A673 (cell line): ENCODE data around the gene TDG. TPM values are rescaled to one million over a fixed set of nuclear protein-coding genes. Genes with fewer than 3 reads are reported as not detected.

Experiments used
- BruUV-seq: library from RNA; stranded (reverse); fragments of 400-500 nt; replicated peaks from 2 replicates; lab custom pipeline; 2021; lab: Mats Ljungman, UMichigan
- CTCF ChIA-PET: fragments of 300-600 bp; sonication (Branson Sonifier 250); formaldehyde crosslinking; loops from one replicate; lab custom pipeline; 2022; ENCODE audit warnings: antibody characterized with exemption; lab: Charles Lee
- POLR2A ChIA-PET: fragments of 300-600 bp; sonication (Branson Sonifier 250); formaldehyde crosslinking; loops from one replicate; lab custom pipeline; 2022; ENCODE audit warnings: antibody characterized with exemption; ENCODE audit not compliant: low non-redundant PET; lab: Charles Lee
- DNase-seq: peaks from one replicate; pipeline ENCODE4 v3.0.0-alpha.2; 2015; ENCODE audit warnings: low spot score
- H3K27ac ChIP-seq: fragments of 200-600 bp; sonication (generic); 2 replicates; pipeline ENCODE4 v1.5.1; 2016; ENCODE audit warnings: mixed run types, low read depth, mild to moderate bottlenecking, mixed read lengths, antibody characterized with exemption, low read length; ENCODE audit not compliant: poor library complexity, severe bottlenecking
- H3K27me3 ChIP-seq: fragments of 200-600 bp; sonication (generic); replicated peaks from 2 replicates; pipeline ENCODE4 v1.6.1; 2017; ENCODE audit warnings: mixed run types, low read depth, mild to moderate bottlenecking, mixed read lengths, antibody characterized with exemption, low read length; ENCODE audit not compliant: insufficient read depth, poor library complexity
- H3K36me3 ChIP-seq: fragments of 200-600 bp; sonication (generic); 2 replicates; pipeline ENCODE4 v1.6.1; 2016; ENCODE audit warnings: mixed run types, mild to moderate bottlenecking, mixed read lengths, antibody characterized with exemption, low read length; ENCODE audit not compliant: insufficient read depth, poor library complexity, severe bottlenecking
- H3K4me1 ChIP-seq: fragments of 200-600 bp; sonication (generic); 2 replicates; pipeline ENCODE4 v1.6.1; 2017; ENCODE audit warnings: mixed run types, mild to moderate bottlenecking, mixed read lengths, antibody characterized with exemption, low read length; ENCODE audit not compliant: insufficient read depth, poor library complexity, severe bottlenecking
- H3K4me3 ChIP-seq: fragments of 200-600 bp; sonication (generic); 2 replicates; pipeline ENCODE4 v1.5.1; 2016; ENCODE audit warnings: low read depth, mixed run types, mild to moderate bottlenecking, mixed read lengths, low read length; ENCODE audit not compliant: poor library complexity, severe bottlenecking
- H3K9me3 ChIP-seq: fragments of 200-600 bp; sonication (generic); 2 replicates; pipeline ENCODE4 v1.6.1; 2016; ENCODE audit warnings: mixed run types, low read depth, mild to moderate bottlenecking, mixed read lengths, antibody characterized with exemption, low read length; ENCODE audit not compliant: poor library complexity, severe bottlenecking
- CTCF ChIP-seq: fragments of 300-800, 200-600 bp; sonication (generic); conservative IDR thresholded peaks from 2 replicates; pipeline ENCODE4 v1.5.1; 2017; ENCODE audit warnings: low read depth, mild to moderate bottlenecking, antibody characterized with exemption, low read length, moderate library complexity, mixed read lengths
- EZH2 ChIP-seq: fragments of 200-600 bp; sonication (generic); IDR thresholded peaks from 2 replicates; pipeline ENCODE4 v1.6.1; 2017; ENCODE audit warnings: borderline replicate concordance, low read depth, mild to moderate bottlenecking, mixed read lengths, antibody characterized with exemption, low read length; ENCODE audit not compliant: poor library complexity, severe bottlenecking
- intact Hi-C: fragments of 100-400 bp; cut with micrococcal nuclease; formaldehyde crosslinking; loops from one replicate; pipeline ENCODE4 v1.10.0; 2022; ENCODE audit not compliant: unreplicated experiment
- total RNA-seq: library from RNA; stranded (reverse); gene quantifications from 2 replicates; pipeline ENCODE4 v1.2.3, GENCODE V29; 2021

The TDG gene
- total RNA-seq, 1 experiment from 2014 or later: 59.4 TPM

GRCh38 chr12:104006929-104007328, 41.3 kb downstream of the TDG start:
- ChIA-PET POLR2A (interaction anchor here (0.6 kb wide), 1 partner anchor 125 kb away, joined by 3 read pairs; no protein-coding TSS in a partner anchor), CTCF (no interaction called here)
- H3K27me3 ChIP-seq: no peaks in the 10 kb centered on the region
- no peaks in the 10 kb centered on the region for H3K9me3 ChIP-seq
- DNase-seq: peak; percentile 19
- BruUV-seq: no TSS peak
- no peaks in the 10 kb centered on the region for H3K4me1 ChIP-seq
- no peaks in the 10 kb centered on the region for H3K36me3 ChIP-seq
- H3K4me3 ChIP-seq: no peak overlapping the region
- no peak overlapping the region for H3K27ac ChIP-seq
- no peak for TF ChIP-seq EZH2
- no peak for TF ChIP-seq CTCF
- intact Hi-C loops: no loop called here

GRCh38 chr12:104010121-104010520, 44.4 kb downstream of the TDG start:
- no peaks in the 10 kb centered on the region for H3K36me3 ChIP-seq
- POLR2A ChIA-PET: no interaction called here
- CTCF ChIA-PET: no interaction called here
- H3K4me1 ChIP-seq: no peaks in the 10 kb centered on the region
- intact Hi-C loops: no loop called here
- no peak overlapping the region for H3K4me3 ChIP-seq
- H3K27me3 ChIP-seq: no peaks in the 10 kb centered on the region
- no TSS peak for BruUV-seq
- no peak overlapping the region for H3K27ac ChIP-seq
- no peaks in the 10 kb centered on the region for H3K9me3 ChIP-seq
- TF ChIP-seq EZH2 (no peak), CTCF (no peak)
- no peak for DNase-seq

GRCh38 chr12:104010606-104011169, 45.0 kb downstream of the TDG start:
- Histone ChIP-seq H3K4me1 (no peaks in the 10 kb centered on the region), H3K36me3 (no peaks in the 10 kb centered on the region), H3K9me3 (no peaks in the 10 kb centered on the region), H3K4me3 (no peak overlapping the region), H3K27me3 (no peaks in the 10 kb centered on the region), H3K27ac (no peak overlapping the region)
- no peak for DNase-seq
- no peak for TF ChIP-seq EZH2
- no peak for TF ChIP-seq CTCF
- ChIA-PET POLR2A (no interaction called here), CTCF (no interaction called here)
- BruUV-seq: no TSS peak
- intact Hi-C loops: no loop called here
